CD4-positive, alpha-beta memory T cell (primary cell): Measurements from ENCODE around the gene HOXB1. TPM values are rescaled to one million over a fixed set of nuclear protein-coding genes. Genes with fewer than 3 reads are reported as not detected.
"Not testable (repeated sequence)": the region's sequence is repeated elsewhere in the genome, so short reads cannot be mapped to it uniquely, and the experiment has no call there.

ENCODE experiments used
- CTCF ChIA-PET: fragments of 350-600 bp; sonication (Branson Sonifier 250); formaldehyde crosslinking; loops from one replicate; lab custom pipeline; 2021; ENCODE audit warnings: inconsistent platforms; ENCODE audit not compliant: partially characterized antibody; lab: Charles Lee
- POLR2A ChIA-PET: fragments of 350-600 bp; sonication (Branson Sonifier 250); formaldehyde crosslinking; loops from one replicate; lab custom pipeline; 2021; ENCODE audit not compliant: partially characterized antibody; lab: Charles Lee
- DNase-seq, 5 donors: peaks; one replicate each; pipeline versions ENCODE4 v3.0.0 to v3.0.0-alpha.2; 2020 to 2022; ENCODE audit warnings: mixed read lengths in 1 of 5
- H3K27ac ChIP-seq: one replicate; pipeline ENCODE4 v1.7.0; 2013; ENCODE audit warnings: low read depth, low read length
- H3K27me3 ChIP-seq: 2 replicates; pipeline ENCODE4 v1.7.0; 2013; ENCODE audit warnings: mild to moderate bottlenecking, low read length, moderate library complexity; ENCODE audit not compliant: insufficient read depth
- H3K36me3 ChIP-seq: 2 replicates; pipeline ENCODE4 v1.7.0; 2013; ENCODE audit warnings: mild to moderate bottlenecking, low read length, moderate library complexity; ENCODE audit not compliant: insufficient read depth
- H3K4me1 ChIP-seq: 2 replicates; pipeline ENCODE4 v1.7.0; 2013; ENCODE audit warnings: mild to moderate bottlenecking, low read length, moderate library complexity; ENCODE audit not compliant: insufficient read depth
- H3K4me3 ChIP-seq, 2 donors: one replicate each; pipeline ENCODE4 v1.7.0; 2013; ENCODE audit warnings: low read length in 2 of 2, mild to moderate bottlenecking in 1 of 2
- H3K9me3 ChIP-seq, 2 donors: one replicate each; pipeline ENCODE4 v1.7.0; 2013; ENCODE audit warnings: low read length in 2 of 2, control low read depth in 1 of 2; ENCODE audit not compliant: control insufficient read depth in 1 of 2
- H3K27ac Mint-ChIP-seq, 7 donors: one replicate each; pipeline ENCODE4 v1.8.0; 2020 to 2021; ENCODE audit warnings: mixed read lengths in 7 of 7, mild to moderate bottlenecking in 6 of 7, inconsistent platforms in 3 of 7, moderate library complexity in 3 of 7
- H3K27me3 Mint-ChIP-seq, 2 donors: one replicate each; pipeline ENCODE4 v1.8.0; 2020 to 2021; ENCODE audit warnings: mixed read lengths in 2 of 2
- H3K36me3 Mint-ChIP-seq, 2 donors: one replicate each; pipeline ENCODE4 v1.8.0; 2020 to 2021; ENCODE audit warnings: mixed read lengths in 2 of 2, inconsistent platforms in 1 of 2, mild to moderate bottlenecking in 1 of 2
- H3K4me1 Mint-ChIP-seq, 4 donors: one replicate each; pipeline ENCODE4 v1.8.0; 2020 to 2021; ENCODE audit warnings: mixed read lengths in 4 of 4, mild to moderate bottlenecking in 1 of 4
- H3K4me3 Mint-ChIP-seq, 8 donors: one replicate each; pipeline ENCODE4 v1.8.0; 2020 to 2021; ENCODE audit warnings: mixed read lengths in 8 of 8, mild to moderate bottlenecking in 7 of 8, moderate library complexity in 6 of 8, inconsistent platforms in 3 of 8
- H3K9me3 Mint-ChIP-seq, 8 donors: one replicate each; pipeline ENCODE4 v1.8.0; 2020 to 2021; ENCODE audit warnings: mixed read lengths in 8 of 8, mild to moderate bottlenecking in 5 of 8, inconsistent platforms in 3 of 8, moderate library complexity in 1 of 8
- intact Hi-C: fragments of 100-400 bp; cut with micrococcal nuclease; formaldehyde crosslinking; loops from one replicate; pipeline ENCODE4 v1.15.1; 2023
- polyA plus RNA-seq, 2 donors: library from polyadenylated mRNA; unstranded; fragments of 300-500 nt; fragmentation: Illumina TruSeq; gene quantifications; one replicate each; pipeline ENCODE4 v1.2.3, GENCODE V29; 2021
- total RNA-seq, 2 experiments: library from RNA; stranded (reverse); gene quantifications; one replicate each; pipeline ENCODE4 v1.2.3, GENCODE V29; 2021

The HOXB1 gene
- total and polyA plus RNA-seq, 4 experiments from 2014 or later = not detected

DNA sequence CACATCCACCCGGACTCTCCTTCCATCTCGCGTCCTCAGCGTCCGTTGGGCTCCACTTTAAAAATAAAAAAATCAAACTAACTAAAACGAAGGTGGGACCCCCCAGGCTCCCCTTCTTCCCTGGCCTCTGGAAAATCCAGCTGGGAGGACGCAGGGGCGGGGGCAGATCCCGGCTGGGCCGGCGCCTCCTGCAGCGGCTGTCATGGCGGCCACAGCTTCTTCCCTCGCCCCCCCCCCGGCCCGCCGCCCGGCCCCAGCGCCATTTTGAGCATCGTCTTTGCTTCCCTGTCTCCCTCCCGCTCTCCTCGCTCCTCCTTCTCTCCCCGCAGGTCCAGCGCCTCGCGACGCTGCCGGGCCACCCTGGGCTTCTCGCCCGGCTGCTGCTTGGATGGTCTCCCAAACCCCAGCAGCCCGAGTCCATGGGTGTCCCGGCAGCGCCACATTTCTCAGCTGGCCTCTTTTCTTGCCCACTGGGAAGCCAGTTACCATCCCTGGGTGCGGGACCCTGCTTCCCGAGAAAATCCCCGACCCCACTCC, 10.8 kb upstream of the HOXB1 start:
- Mint-ChIP-seq H3K27ac (peak overlapping the region; percentile 87 to 99 (median 98)), H3K4me1 (peaks cover 9 to 61% (median 33%) of the 10 kb centered on the region in 4 donors), H3K27me3 (peaks cover 6 to 7% of the 10 kb centered on the region in 2 donors), H3K4me3 (peak overlapping the region; percentile 94 to 100 (median 98)), H3K9me3 (no peaks in the 10 kb centered on the region), H3K36me3 (peaks cover 0 to 20% of the 10 kb centered on the region in 2 donors)
- Histone ChIP-seq H3K27ac (peak overlapping the region; percentile 86), H3K9me3 (no peaks in the 10 kb centered on the region), H3K27me3 (no peaks in the 10 kb centered on the region), H3K36me3 (no peaks in the 10 kb centered on the region), H3K4me1 (peaks cover 20% of the 10 kb centered on the region), H3K4me3 (peak overlapping the region; percentile 72 to 78)
- intact Hi-C loops = loop anchor here (5.0 kb wide), 2 partner anchors 34 to 49 kb away; no protein-coding TSS in a partner anchor
- CTCF ChIA-PET = interaction anchor here (0.9 to 1.7 kb wide), 5 partner anchors 30 to 77 kb away, joined by 3 to 4 read pairs (median 4); no protein-coding TSS in a partner anchor
- peak in 3 of 5 donors; percentile 43 to 61 (median 50) for DNase-seq
- POLR2A ChIA-PET = interaction anchor here (0.8 to 3.0 kb wide), 18 partner anchors 8 to 650 kb away, joined by 3 to 16 read pairs (median 4); no protein-coding TSS in a partner anchor

DNA sequence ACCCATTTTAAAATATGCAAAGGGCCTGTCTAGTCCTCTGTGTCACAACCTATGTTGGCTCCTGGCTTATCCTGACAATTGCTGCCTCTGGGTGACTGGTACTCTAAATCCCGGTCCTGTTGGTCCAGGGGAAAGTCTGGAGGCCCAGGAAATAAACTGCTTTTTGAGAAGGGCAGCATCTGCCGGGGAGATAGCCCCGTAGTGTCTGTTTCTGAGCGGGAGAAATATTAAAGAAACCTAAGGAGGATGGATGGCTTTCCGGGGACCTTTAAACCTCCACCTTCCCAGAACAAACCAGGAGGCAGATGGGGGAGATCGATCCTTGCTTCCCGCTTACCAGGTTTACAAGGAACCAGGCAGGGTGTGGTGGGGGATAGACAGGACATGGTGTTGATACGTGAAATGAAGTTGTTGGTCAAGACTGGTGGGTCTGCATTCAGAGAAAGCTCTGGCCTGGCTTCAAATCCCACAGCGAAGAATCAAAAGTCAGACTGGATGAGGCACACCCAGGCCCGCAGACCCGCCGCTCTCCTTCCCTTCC, 10.3 kb upstream of the HOXB1 start:
- Mint-ChIP-seq H3K27ac (peak overlapping the region; percentile 87 to 99 (median 98)), H3K27me3 (peaks cover 6 to 7% of the 10 kb centered on the region in 2 donors), H3K4me1 (peaks cover 8 to 56% (median 28%) of the 10 kb centered on the region in 4 donors), H3K36me3 (peaks cover 0 to 20% of the 10 kb centered on the region in 2 donors), H3K9me3 (no peaks in the 10 kb centered on the region), H3K4me3 (peak overlapping the region; percentile 94 to 100 (median 98))
- no peaks in the 10 kb centered on the region for H3K27me3 ChIP-seq
- H3K27ac ChIP-seq = peak overlapping the region; percentile 86
- intact Hi-C loops = loop anchor here (5.0 kb wide), 2 partner anchors 34 to 49 kb away; no protein-coding TSS in a partner anchor
- no peaks in the 10 kb centered on the region for H3K36me3 ChIP-seq
- peak overlapping the region; percentile 72 to 78 for H3K4me3 ChIP-seq
- peak in 1 of 5 donors; percentile 10 for DNase-seq
- no peaks in the 10 kb centered on the region for H3K9me3 ChIP-seq
- H3K4me1 ChIP-seq = peaks cover 20% of the 10 kb centered on the region
- POLR2A ChIA-PET = interaction anchor here (0.8 to 3.0 kb wide), 21 partner anchors 8 to 651 kb away, joined by 3 to 16 read pairs (median 4); no protein-coding TSS in a partner anchor
- CTCF ChIA-PET = interaction anchor here (0.9 to 1.7 kb wide), 7 partner anchors 30 to 77 kb away, joined by 3 to 4 read pairs (median 3); no protein-coding TSS in a partner anchor

DNA sequence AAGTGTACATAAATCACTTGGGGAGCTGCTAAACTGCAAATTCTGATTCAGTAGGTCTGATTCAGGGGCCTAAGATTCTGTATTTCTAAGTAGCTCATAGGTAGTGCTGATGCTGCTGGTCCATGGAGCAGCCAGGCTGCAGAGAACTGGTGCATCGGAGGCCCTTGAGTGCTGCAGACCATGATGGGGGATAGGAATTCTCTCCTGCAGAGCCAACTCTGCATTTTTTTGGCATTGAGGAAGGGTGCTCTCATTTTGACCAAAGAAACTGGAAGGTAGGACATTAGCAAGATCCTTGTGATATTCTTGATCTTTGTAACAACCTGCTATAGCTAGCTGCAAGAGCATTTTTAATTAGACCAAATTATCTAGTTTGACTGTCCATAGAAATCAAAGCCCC, 9.4 kb upstream of the HOXB1 start:
- H3K4me1 Mint-ChIP-seq = peaks cover 3 to 49% (median 22%) of the 10 kb centered on the region in 4 donors
- peaks cover 6% of the 10 kb centered on the region in 2 donors for H3K27me3 Mint-ChIP-seq
- Histone ChIP-seq H3K36me3 (no peaks in the 10 kb centered on the region), H3K27ac (peak overlapping the region; percentile 5), H3K4me1 (peaks cover 12% of the 10 kb centered on the region), H3K4me3 (no peak overlapping the region), H3K9me3 (no peaks in the 10 kb centered on the region), H3K27me3 (no peaks in the 10 kb centered on the region)
- POLR2A ChIA-PET = interaction anchor here (0.9 to 3.0 kb wide), 7 partner anchors 11 to 47 kb away, joined by 3 to 16 read pairs (median 4); no protein-coding TSS in a partner anchor
- CTCF ChIA-PET = interaction anchor here (0.5 to 1.8 kb wide), 8 partner anchors 10 to 214 kb away, joined by 3 to 7 read pairs (median 3); partner anchors contain the start of gene HOXB5
- H3K27ac Mint-ChIP-seq = peak overlapping the region in 6 of 7 donors; percentile 26 to 95 (median 82)
- intact Hi-C loops = loop anchor here (5.0 kb wide), 2 partner anchors 33 to 48 kb away; no protein-coding TSS in a partner anchor
- H3K4me3 Mint-ChIP-seq = peak overlapping the region in 7 of 8 donors; percentile 1 to 85 (median 68)
- no peaks in the 10 kb centered on the region for H3K9me3 Mint-ChIP-seq
- peaks cover 0 to 20% of the 10 kb centered on the region in 2 donors for H3K36me3 Mint-ChIP-seq
- DNase-seq = no peak

DNA sequence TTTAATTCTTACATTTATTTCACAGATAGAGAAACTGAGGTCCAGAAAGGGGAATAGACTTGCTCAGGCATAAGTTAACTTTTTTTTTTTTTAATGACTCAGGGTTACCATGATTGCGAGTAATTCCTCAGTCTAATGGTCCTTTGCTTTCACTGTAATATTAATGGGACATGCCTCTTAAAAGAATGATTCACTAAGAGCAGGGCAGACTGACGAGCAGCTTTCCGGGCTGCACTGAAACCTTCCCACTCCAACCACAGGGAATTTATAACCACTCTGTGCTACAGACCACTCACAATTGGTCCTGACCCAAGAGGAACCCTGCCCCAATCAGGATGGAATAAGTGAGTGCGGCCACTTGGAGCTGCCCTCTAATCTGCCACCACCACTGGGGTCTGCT, 8.4 kb upstream of the HOXB1 start:
- Histone ChIP-seq H3K27ac (no peak overlapping the region), H3K9me3 (no peaks in the 10 kb centered on the region), H3K4me1 (peaks cover 6% of the 10 kb centered on the region), H3K4me3 (no peak overlapping the region), H3K36me3 (no peaks in the 10 kb centered on the region), H3K27me3 (no peaks in the 10 kb centered on the region)
- ChIA-PET CTCF (interaction anchor here (1.7 to 1.8 kb wide), 2 partner anchors 46 to 54 kb away, joined by 5 to 7 read pairs; partner anchors contain the start of gene HOXB5), POLR2A (interaction anchor here (3.0 kb wide), 1 partner anchor 16 kb away, joined by 16 read pairs; no protein-coding TSS in a partner anchor)
- Mint-ChIP-seq H3K9me3 (no peaks in the 10 kb centered on the region), H3K4me3 (no peak overlapping the region), H3K36me3 (peaks cover 0 to 20% of the 10 kb centered on the region in 2 donors), H3K27ac (no peak overlapping the region), H3K4me1 (peaks cover 3 to 39% (median 20%) of the 10 kb centered on the region in 4 donors), H3K27me3 (peaks cover 6% of the 10 kb centered on the region in 2 donors)
- no peak for DNase-seq
- intact Hi-C loops = no loop called here

DNA sequence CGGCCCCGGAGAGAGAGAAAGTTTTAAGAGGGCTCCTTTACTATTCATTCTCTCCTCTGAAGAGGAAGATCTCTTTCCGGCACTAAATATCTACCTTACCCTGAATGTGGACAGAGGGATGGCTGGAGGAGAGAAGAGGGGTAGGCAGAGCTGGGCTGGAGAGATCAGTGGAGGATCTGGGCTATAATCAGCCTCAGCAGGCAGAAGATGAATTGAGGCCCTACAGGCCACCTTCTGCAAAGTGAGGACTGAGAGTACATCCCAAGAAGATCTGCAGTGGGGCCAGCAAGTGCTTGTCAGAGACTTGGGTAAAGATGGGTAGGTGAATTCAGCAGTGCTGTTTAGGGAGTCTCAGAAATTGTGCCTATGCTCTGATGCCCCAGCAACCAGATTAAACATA, 6.5 kb upstream of the HOXB1 start:
- Mint-ChIP-seq H3K36me3 (peaks cover 0 to 11% of the 10 kb centered on the region in 2 donors), H3K4me1 (peaks cover 3 to 23% (median 13%) of the 10 kb centered on the region in 4 donors), H3K27me3 (peaks cover 0 to 7% of the 10 kb centered on the region in 2 donors), H3K9me3 (no peaks in the 10 kb centered on the region), H3K4me3 (peak overlapping the region in 1 of 8 donors; percentile 52), H3K27ac (peak overlapping the region in 1 of 7 donors; percentile 40)
- Histone ChIP-seq H3K36me3 (no peaks in the 10 kb centered on the region), H3K4me1 (peaks cover 6% of the 10 kb centered on the region), H3K9me3 (no peaks in the 10 kb centered on the region), H3K27ac (no peak overlapping the region), H3K4me3 (no peak overlapping the region), H3K27me3 (no peaks in the 10 kb centered on the region)
- ChIA-PET CTCF (no interaction called here), POLR2A (no interaction called here)
- no peak for DNase-seq
- intact Hi-C loops = no loop called here

DNA sequence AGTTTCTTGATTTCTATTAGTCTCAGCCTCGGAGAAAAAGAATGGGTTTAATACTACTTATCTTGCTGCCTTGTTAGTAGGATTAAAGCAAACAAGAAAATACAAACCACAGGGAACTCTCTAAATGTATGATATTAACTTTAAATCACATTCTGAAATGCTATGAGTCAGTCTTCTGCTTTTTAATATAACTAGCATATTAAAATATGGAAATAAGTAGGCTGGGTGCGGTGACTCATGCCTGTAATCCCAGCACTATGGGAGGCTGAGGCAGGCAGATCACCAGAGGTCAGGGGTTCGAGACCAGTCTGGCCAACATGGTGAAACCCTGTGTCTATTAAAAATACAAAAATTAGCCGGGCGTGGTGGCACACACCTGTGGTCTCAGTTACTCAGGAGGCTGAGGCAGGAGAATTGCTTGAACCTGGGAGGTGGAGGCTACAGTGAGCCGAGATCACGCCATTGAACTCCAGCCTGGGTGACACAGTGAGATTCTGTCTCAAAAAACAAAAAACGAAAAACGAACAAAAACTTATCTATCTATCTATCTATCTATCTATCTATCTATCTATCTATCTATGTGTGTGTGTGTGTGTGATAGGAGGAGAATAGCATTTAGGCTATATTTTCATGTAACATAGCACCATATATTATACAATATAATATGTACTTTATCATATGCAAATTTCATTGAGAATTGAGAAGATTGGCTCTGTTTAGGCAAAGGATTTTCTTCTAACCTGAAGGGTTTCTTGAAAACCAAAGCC, 5.2 kb upstream of the HOXB1 start:
- CTCF ChIA-PET, intact Hi-C loops, H3K4me1 ChIP-seq: not testable (repeated sequence)

More for the DNA sequence above, 5.2 kb upstream of the HOXB1 start:
- DNase-seq, H3K36me3 Mint-ChIP-seq, H3K9me3 Mint-ChIP-seq, H3K27ac ChIP-seq, H3K4me3 Mint-ChIP-seq, H3K27ac Mint-ChIP-seq, H3K27me3 ChIP-seq, H3K9me3 ChIP-seq, H3K36me3 ChIP-seq, H3K27me3 Mint-ChIP-seq, H3K4me3 ChIP-seq: not testable (repeated sequence)
- POLR2A ChIA-PET = interaction anchor here (0.6 kb wide), 1 partner anchor 112 kb away, joined by 4 read pairs; no protein-coding TSS in a partner anchor
- H3K4me1 Mint-ChIP-seq = peaks cover 3 to 13% (median 8%) of the 10 kb centered on the region in 4 donors
